CD4-positive, alpha-beta T cell (primary cell): ENCODE measurements around the gene PICALM. TPM values are rescaled to one million over a fixed set of nuclear protein-coding genes. Genes with fewer than 3 reads are reported as not detected.

Experiments
- ATAC-seq: fragments of 200-7000 bp; cut with Tn5 transposase; one replicate; pipeline ENCODE4 v1.10.0; 2022; ENCODE audit warnings: mild to moderate bottlenecking; ENCODE audit not compliant: poor library complexity
- CTCF ChIA-PET: fragments of 350-600 bp; sonication (Branson Sonifier 250); formaldehyde crosslinking; loops from one replicate; lab custom pipeline; 2021; ENCODE audit warnings: antibody characterized with exemption, inconsistent platforms; lab: Charles Lee
- POLR2A ChIA-PET: fragments of 350-600 bp; sonication (Branson Sonifier 250); formaldehyde crosslinking; loops from one replicate; lab custom pipeline; 2021; ENCODE audit warnings: antibody characterized with exemption, inconsistent platforms; lab: Charles Lee
- DNase-seq, 14 experiments: peaks; one replicate each; pipeline ENCODE4 v3.0.0-alpha.2; 2013 to 2020; ENCODE audit warnings: mixed read lengths in 2 of 14
- H3K27ac ChIP-seq, 2 donors: one replicate each; pipeline versions ENCODE4 v1.5.1 to v1.7.0; 2013; ENCODE audit warnings: low read length in 2 of 2, low read depth in 1 of 2, mild to moderate bottlenecking in 1 of 2
- H3K27me3 ChIP-seq, 2 experiments: 1 replicate in 1 of 2; 2 replicates in 1 of 2; pipeline versions ENCODE4 v1.6.1 to v1.7.0; 2013; ENCODE audit warnings: low read length in 2 of 2, control low read depth in 1 of 2, mild to moderate bottlenecking in 1 of 2, moderate library complexity in 1 of 2; ENCODE audit not compliant: insufficient read depth in 2 of 2, control insufficient read depth in 1 of 2
- H3K36me3 ChIP-seq: one replicate; pipeline ENCODE4 v1.6.1; 2013; ENCODE audit warnings: low read length, control low read depth; ENCODE audit not compliant: insufficient read depth
- H3K4me1 ChIP-seq: one replicate; pipeline ENCODE4 v1.6.1; 2013; ENCODE audit warnings: low read length, control low read depth; ENCODE audit not compliant: insufficient read depth
- H3K4me3 ChIP-seq: one replicate; pipeline ENCODE4 v1.5.1; 2013; ENCODE audit warnings: mild to moderate bottlenecking, low read length, moderate library complexity
- H3K9me3 ChIP-seq, 2 experiments: 1 replicate in 1 of 2; 2 replicates in 1 of 2; pipeline versions ENCODE4 v1.6.1 to v1.7.0; 2013; ENCODE audit warnings: low read length in 2 of 2, mild to moderate bottlenecking in 2 of 2, control low read depth in 1 of 2, moderate library complexity in 1 of 2; ENCODE audit not compliant: control insufficient read depth in 1 of 2, insufficient read depth in 1 of 2
- H3K27ac Mint-ChIP-seq: one replicate; pipeline ENCODE4 v1.8.0; 2020; ENCODE audit warnings: mixed read lengths
- H3K27me3 Mint-ChIP-seq: one replicate; pipeline ENCODE4 v1.8.0; 2021; ENCODE audit warnings: mixed read lengths
- H3K36me3 Mint-ChIP-seq: one replicate; pipeline ENCODE4 v1.8.0; 2021; ENCODE audit warnings: low read depth, mixed read lengths
- H3K4me1 Mint-ChIP-seq: one replicate; pipeline ENCODE4 v1.8.0; 2021; ENCODE audit warnings: low read depth, mixed read lengths
- H3K4me3 Mint-ChIP-seq: one replicate; pipeline ENCODE4 v1.8.0; 2020; ENCODE audit warnings: mild to moderate bottlenecking, mixed read lengths
- H3K9me3 Mint-ChIP-seq: one replicate; pipeline ENCODE4 v1.8.0; 2020; ENCODE audit warnings: mixed read lengths
- intact Hi-C, 2 experiments: fragments of 100-400 bp; cut with DNase I in 1 of 2; cut with micrococcal nuclease in 1 of 2; formaldehyde crosslinking; loops; one replicate each; pipeline versions ENCODE4 v1.15.1 to v1.9.0; 2023 to 2025; cut with DNase I, micrococcal nuclease
- total RNA-seq, 174 experiments: library from RNA in 2 of 174; stranded (reverse) in 2 of 174; gene quantifications; one replicate each; pipeline ENCODE4 v1.2.3 and lab custom pipeline; 2021 to 2026
- TF ChIP-seq, protein P1 (sequence below): fragments of 200-600 bp; IDR thresholded peaks from one replicate; pipeline ENCODE4 v1.8.0; 2022; ENCODE audit warnings: antibody characterized with exemption, mild to moderate bottlenecking

The PICALM gene
- total RNA-seq, 2 experiments from 2014 or later: 73.3 to 77.3 TPM

DNA sequence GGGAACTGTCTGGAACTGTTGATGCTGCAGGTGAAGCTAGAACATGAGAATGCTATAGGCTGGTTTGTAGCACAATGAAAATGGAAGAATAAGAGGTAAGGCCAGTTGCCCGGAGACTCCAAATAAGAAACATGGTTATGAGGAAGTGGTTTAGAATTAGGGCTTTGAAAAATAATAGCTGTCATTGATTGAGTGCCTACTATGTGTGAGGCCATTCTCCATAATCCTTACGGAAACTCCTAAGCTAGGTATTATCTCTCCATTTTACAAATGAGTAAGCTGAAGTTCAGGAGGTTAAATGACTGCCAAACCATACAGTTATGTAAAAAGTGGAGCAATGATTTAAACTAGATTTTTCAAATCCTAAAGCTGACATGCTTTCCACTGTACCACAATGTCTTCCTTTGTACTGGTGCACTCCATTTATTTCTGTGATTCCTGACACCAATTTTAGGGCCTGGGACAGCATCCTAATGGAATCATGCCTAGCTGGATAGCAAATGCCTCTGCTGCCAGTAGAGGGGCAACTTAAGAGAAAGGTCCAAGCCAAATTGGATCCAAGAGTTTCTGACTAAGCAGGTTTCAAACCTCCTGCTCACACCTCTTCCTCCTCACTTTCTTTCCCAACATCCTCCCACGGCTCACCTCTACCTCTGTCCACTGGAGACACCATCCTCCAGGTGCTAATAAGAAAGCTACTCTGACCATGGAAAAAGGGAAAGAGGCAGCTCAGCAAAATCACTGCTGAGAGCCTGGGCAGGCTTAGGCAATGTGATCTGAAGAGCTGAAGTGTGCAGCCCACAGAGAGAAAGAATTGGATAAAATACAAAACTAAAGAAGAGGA lies 46.9 kb upstream of the PICALM start:
- H3K27ac Mint-ChIP-seq: peak overlapping the region; percentile 6
- ChIA-PET CTCF (interaction anchor here (0.6 to 1.8 kb wide), 3 partner anchors 53 to 86 kb away, joined by 3 to 5 read pairs (median 4); no protein-coding TSS in a partner anchor), POLR2A (interaction anchor here (1.5 to 2.8 kb wide), 2 partner anchors 12 to 47 kb away, joined by 3 to 8 read pairs; partner anchors contain the start of gene PICALM)
- DNase-seq (no peak), ATAC-seq (no peak)
- peaks cover 13% of the 10 kb centered on the region for H3K4me1 Mint-ChIP-seq
- Histone ChIP-seq H3K9me3 (no peaks in the 10 kb centered on the region), H3K27ac (no peak overlapping the region), H3K36me3 (no peaks in the 10 kb centered on the region), H3K4me1 (peaks cover 11% of the 10 kb centered on the region), H3K27me3 (no peaks in the 10 kb centered on the region), H3K4me3 (no peak overlapping the region)
- intact Hi-C loops: no loop called here
- no peaks in the 10 kb centered on the region for H3K36me3 Mint-ChIP-seq
- H3K27me3 Mint-ChIP-seq: no peaks in the 10 kb centered on the region
- TF ChIP-seq, protein P1, sequence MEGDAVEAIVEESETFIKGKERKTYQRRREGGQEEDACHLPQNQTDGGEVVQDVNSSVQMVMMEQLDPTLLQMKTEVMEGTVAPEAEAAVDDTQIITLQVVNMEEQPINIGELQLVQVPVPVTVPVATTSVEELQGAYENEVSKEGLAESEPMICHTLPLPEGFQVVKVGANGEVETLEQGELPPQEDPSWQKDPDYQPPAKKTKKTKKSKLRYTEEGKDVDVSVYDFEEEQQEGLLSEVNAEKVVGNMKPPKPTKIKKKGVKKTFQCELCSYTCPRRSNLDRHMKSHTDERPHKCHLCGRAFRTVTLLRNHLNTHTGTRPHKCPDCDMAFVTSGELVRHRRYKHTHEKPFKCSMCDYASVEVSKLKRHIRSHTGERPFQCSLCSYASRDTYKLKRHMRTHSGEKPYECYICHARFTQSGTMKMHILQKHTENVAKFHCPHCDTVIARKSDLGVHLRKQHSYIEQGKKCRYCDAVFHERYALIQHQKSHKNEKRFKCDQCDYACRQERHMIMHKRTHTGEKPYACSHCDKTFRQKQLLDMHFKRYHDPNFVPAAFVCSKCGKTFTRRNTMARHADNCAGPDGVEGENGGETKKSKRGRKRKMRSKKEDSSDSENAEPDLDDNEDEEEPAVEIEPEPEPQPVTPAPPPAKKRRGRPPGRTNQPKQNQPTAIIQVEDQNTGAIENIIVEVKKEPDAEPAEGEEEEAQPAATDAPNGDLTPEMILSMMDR: no peak
- no peak overlapping the region for H3K4me3 Mint-ChIP-seq
- no peaks in the 10 kb centered on the region for H3K9me3 Mint-ChIP-seq

DNA sequence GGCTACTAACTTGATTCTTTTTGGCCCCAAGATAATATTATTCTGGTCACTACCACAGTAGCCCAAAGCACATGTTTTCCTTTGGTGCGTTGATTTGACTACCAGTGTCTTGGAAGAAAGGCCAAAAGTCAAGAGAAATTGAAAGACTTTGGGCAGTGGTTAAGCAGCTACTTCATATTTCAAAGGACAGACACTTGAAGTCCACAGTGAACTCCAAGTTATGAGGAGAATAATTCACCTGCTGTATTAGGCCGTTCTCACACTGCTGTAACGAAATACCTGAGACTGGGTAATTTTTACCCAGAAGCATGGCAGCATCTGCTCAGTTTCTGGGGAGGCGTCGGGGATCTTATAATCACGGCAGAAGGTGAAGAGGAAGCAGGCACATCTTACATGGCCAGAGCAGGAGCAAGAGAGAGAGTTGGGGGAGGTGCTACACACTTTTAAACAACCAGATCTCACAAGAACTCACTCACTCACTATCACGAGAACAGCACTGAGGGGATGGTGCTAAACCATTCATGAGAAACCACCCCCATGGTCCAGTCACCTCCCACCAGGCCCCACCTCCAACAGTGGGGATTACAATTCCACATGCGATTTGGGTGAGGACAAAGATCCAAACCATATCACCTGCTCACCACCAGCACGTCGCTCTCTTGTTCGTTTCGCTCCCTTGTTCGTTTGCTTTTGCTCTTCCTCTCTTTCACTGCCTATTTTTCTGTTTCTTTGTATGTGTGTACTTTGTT lies 40.2 kb upstream of the PICALM start:
- no peaks in the 10 kb centered on the region for H3K4me1 Mint-ChIP-seq
- no peaks in the 10 kb centered on the region for H3K27me3 Mint-ChIP-seq
- no peak overlapping the region for H3K27ac ChIP-seq
- no peaks in the 10 kb centered on the region for H3K27me3 ChIP-seq
- no peaks in the 10 kb centered on the region for H3K36me3 Mint-ChIP-seq
- intact Hi-C loops: no loop called here
- no peak for DNase-seq
- H3K4me1 ChIP-seq: no peaks in the 10 kb centered on the region
- H3K9me3 Mint-ChIP-seq: no peaks in the 10 kb centered on the region
- H3K4me3 ChIP-seq: no peak overlapping the region
- no peaks in the 10 kb centered on the region for H3K36me3 ChIP-seq
- ATAC-seq: no peak
- POLR2A ChIA-PET: no interaction called here
- TF ChIP-seq, protein P1: no peak
- CTCF ChIA-PET: no interaction called here
- H3K27ac Mint-ChIP-seq: no peak overlapping the region
- H3K9me3 ChIP-seq: no peaks in the 10 kb centered on the region
- H3K4me3 Mint-ChIP-seq: no peak overlapping the region

DNA sequence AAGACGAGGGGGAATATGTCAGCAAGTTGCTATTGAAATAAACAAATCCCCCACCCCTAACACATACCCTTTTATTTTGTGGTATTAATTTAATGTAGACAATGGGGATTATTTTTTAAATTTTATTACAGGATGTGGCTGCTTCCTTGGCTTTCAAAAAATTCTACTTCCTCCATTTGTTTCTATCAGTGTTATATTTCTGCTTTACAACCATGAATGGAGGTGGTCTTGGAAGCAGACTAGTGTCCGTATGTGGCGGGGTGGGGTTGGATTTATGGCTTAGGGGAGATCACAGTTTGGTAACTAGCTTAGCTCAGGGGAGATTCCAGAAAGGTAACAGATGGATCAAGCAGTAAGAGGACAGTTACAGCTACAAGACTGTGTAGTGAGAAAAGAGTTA lies 39.3 kb upstream of the PICALM start:
- Mint-ChIP-seq H3K4me1 (no peaks in the 10 kb centered on the region), H3K36me3 (no peaks in the 10 kb centered on the region), H3K27ac (no peak overlapping the region), H3K9me3 (no peaks in the 10 kb centered on the region), H3K4me3 (no peak overlapping the region), H3K27me3 (no peaks in the 10 kb centered on the region)
- ATAC-seq (no peak), DNase-seq (no peak)
- H3K9me3 ChIP-seq: no peaks in the 10 kb centered on the region
- H3K36me3 ChIP-seq: no peaks in the 10 kb centered on the region
- no peaks in the 10 kb centered on the region for H3K27me3 ChIP-seq
- ChIA-PET POLR2A (no interaction called here), CTCF (no interaction called here)
- TF ChIP-seq, protein P1: no peak
- H3K27ac ChIP-seq: no peak overlapping the region
- no peak overlapping the region for H3K4me3 ChIP-seq
- H3K4me1 ChIP-seq: no peaks in the 10 kb centered on the region
- intact Hi-C loops: no loop called here
